Stimulated activated CD4-positive, alpha-beta T cell treated with anti-CD3 and anti-CD28 coated beads, Interleukin-2, amount 100 ng/mL, for 4 hours (primary cell): ENCODE results near the gene KLHDC9.

Experiments
- DNase-seq: peaks from one replicate; pipeline ENCODE4 v3.0.0-alpha.2; 2020; ENCODE audit warnings: low read depth

KLHDC9 gene

DNA sequence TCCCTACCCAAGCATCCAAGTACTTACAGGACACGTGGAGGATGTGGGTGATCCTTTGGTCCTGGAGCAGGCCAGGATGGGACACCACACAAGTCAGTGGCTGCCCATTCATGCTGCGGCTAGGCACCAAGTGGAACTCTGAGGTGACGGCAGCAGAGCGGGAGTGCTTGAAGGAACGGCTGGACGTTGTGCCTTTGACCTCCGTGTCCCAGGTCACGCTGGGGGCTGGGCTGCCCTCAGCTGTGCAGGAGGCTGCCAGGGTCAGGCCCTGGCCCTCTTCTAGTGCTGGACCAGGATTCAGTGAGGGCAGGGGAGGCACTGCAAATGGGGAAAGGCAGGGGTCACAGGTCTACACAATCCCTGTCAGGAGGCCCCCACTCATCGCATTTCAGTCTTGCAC is 20.7 kb upstream of the KLHDC9 start:
- DNase-seq = no peak

DNA sequence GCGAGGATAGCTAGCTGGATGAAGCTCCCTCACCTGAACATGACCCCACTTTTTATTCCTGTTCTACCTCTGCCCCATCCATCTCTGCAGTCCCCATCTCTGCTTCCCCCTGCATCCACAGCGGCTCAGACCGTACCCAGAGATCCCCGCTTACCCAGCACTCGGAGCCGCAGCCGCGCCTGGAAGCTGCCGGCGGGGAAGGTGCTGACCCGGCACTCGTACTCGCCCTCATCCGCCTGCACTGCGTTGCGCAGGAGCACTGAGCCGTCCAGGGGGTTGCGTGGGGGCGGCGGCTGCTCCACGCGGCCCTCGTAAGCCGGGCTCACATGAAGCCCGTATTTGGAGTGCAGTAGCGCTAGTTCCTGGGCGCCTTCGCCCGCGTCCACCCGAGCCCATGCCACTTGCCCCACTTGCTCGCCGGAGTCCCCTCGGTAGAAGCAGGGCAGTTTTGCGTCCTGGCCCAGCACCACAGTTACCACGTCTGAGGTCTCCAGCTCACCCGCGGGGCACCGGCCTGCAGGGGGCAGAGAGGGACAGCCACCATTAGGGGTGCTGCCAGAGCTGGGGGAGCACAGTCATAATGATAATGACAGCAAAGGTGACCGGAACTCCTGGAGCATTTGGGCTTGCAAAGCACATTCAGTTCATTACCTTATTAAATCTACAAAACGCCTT is 18.6 kb upstream of the KLHDC9 start:
- DNase-seq = no peak

DNA sequence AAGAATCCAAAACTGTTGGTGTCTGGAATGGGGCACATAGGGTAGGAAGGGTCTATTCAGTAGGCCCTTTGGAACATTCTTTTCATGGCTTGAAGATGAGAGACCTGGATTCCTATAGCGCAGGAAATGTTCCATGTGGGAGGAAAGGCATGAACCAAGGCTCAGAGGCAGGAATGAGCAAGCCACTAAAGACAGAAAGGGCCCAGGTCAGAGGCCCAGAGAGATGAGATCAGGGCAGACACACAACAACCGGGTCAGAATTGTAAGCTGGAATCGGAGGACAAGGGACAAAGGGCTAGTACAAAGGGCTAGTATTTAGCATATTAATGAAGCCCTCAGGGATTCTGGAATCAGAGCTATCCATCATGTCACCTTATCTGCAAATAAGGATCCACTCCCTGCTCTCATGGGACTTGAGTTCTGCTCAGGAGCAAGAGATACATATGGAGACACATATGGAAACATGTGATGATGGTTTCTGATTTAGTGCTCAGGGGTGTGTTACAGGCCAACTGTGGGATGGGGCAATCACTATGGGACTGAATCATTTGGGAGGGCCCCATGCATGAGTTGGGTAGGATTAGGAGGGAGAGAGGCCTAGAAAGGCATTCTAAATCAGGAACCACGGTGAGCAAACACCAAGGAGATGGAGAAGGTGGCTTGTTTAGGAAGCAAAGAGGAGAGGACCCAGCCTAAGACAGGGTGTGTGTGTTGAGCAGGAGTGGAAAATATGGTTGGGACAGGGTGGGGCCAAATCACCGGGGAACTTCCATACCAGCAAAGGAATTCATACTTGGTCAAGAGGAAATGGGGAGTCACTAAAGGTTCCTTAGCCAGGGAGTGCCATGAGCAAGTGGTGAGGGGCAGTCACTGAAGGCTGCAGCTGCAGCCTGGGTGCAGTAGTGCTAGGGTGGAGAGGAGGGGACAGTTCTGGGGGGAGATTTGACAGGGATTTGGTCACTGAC is 17.4 kb upstream of the KLHDC9 start:
- no peak for DNase-seq

DNA sequence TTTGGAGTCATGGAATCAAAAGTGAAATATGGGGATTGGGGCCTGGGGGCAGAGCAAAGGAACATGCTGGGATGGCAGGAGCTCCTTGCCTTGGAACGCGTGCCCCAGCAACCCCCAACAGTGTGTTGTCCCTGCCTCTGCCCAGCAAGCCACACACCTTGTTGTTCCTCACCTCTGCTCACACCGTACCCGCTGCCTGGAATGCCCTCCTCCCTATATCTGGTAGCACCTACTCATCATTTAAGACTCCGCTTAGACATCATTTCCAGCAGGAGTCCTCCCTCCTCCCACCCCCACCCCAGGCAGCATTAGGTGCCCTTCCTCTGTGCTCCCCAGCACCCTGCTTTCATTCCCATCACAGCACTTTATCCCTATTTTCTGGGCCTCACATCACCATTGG is 16.6 kb upstream of the KLHDC9 start:
- no peak for DNase-seq

DNA sequence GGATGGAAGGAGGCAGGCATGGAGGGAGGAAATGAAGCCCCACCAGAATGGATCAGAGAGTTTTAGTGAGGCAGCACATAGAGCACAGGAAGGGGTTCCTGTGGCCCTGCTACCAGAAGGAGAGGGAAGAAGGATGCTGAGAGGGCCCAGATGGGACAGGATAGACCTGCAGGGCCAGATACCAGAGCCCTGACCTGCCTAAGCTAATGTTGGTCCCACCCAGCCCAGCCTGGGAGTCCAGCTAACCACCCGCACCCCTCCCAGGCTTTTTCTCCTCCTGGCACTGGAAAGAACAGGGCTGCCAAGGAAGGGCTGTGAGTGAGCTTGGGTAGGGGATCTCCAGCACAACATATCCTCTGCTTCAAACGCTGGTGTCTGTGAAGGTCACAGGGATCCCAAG is 15.7 kb upstream of the KLHDC9 start:
- DNase-seq = no peak

DNA sequence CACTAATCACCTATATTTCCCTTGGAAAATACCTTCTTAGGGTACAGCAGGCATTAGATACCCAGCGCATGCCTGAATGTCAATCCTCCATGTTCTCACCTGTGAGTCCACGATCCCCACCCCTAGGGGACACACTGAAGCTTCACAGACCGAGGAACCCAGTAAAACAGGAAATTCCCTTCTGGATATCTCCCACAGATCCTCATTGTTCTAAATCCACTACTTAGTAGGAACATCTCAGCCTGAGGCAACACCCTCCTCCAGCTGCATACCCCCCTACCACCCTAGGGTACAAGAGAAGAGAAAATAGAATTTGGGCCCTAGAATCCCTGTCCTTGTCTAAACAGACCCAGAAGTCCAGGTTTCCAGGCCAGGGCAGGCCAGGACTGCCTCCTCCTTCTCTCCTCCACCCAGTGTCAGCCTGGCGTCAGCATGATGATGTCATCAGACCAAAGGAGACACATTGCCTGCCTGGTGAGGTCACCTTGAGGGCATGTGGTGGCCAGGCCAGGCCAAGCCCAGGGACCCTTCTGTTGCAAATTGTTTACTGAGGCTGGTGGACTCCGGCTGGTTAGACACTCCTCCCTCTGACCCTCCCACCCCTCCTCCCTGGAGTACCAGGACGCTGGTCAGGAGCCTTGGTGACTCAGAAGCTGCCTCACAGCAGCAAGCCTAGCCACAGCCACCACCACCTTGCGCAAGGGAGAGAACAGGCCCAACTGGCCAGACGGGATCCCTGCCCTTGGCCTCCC is 15.0 kb upstream of the KLHDC9 start:
- no peak for DNase-seq

DNA sequence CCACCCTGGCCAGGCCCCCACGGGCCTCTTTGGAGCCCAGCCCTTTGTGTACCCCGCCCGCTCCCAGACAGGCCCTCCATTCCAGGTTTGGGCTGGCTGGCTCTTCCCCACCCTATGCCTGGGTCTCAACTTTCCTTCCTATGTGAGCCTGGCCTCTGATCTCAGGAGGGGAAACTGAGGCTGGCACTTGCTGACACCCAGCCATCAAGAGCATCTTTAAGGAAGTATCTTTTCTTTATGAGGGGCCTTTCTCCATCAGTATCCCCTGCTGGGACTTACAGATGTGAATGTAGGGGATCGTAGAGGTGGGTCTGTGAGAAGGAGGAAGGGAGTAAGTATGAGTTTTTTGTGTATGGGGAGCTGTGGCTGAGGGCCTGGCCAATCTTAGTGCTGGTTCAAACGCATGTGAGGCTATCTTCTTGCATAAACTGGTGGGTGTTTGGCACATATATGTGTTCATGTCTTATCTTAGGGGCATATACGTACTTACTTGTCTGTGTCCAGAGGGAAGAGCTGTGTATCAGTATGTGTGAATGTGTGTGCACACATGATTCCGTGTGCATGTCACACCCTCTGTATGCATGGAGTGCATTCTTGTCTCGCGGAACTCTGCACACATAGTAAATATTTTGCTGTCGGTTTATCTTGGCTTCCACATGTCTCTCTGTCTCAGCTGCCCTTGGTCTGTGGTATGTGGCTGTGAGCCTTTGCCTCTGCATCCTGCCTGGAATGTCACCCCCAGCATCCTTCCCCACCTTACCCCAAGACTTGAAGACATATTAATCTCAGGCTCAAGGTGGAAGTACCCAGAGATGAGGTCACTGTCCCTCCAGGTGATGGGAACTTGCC is 14.2 kb upstream of the KLHDC9 start:
- no peak for DNase-seq

DNA sequence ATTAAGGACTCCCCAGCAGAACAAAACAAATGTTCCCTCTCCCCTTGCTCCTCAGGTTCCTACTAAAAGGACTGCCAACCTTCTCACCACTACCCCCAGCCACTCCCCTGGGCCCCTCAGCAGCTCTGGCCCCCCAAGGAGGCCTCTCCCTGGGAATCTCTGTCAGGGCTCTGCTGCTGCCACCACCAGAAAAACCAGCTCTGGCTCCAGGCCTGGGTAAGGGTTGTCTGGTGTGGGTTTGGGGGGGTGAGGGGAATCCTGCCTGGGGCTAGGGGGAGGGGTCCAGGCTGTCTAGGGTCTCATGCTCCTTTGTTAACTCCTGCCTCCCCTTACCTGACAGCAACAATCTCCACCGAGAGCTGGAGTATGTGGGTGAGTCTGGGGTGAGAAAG is 13.6 kb upstream of the KLHDC9 start:
- no peak for DNase-seq

DNA sequence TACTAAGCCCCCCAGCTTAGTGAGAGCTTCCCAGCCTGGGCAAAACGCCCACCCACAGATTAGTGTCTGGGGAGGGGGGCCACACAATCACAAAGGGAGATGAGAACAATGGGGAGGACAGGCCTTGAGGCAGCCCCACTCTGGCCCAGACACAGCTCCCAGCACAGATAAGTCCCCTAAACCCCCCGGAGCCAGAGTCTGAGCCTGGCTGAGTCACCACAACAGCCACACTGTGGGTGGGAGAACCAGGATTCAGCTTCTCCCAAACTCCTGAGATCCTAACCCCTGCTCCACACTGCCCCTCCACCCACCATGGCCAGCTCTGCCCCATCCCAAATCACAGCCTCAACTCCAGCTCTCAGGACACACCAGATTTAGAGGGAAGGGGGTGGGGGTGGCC is 13.0 kb upstream of the KLHDC9 start:
- DNase-seq = no peak

DNA sequence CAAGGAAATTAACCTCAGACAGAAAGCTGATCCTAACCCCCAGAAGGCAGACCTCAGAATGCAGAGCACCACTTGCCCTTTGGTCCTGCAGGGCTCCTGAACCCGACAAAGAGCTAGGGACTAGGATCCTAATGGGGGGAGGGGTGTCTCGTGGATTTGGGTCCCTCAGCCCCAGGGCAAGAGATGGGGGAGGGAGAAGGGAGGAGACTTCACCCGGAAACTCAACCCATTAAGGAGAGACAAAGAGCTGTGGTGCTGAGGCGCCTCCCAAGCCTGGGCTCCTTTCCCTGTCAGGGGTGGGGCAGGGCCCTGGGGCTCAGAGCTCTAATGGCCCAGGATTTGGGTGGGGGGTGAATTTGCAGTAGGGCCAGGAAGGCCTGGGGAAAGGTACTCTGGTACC is 11.7 kb upstream of the KLHDC9 start:
- no peak for DNase-seq

DNA sequence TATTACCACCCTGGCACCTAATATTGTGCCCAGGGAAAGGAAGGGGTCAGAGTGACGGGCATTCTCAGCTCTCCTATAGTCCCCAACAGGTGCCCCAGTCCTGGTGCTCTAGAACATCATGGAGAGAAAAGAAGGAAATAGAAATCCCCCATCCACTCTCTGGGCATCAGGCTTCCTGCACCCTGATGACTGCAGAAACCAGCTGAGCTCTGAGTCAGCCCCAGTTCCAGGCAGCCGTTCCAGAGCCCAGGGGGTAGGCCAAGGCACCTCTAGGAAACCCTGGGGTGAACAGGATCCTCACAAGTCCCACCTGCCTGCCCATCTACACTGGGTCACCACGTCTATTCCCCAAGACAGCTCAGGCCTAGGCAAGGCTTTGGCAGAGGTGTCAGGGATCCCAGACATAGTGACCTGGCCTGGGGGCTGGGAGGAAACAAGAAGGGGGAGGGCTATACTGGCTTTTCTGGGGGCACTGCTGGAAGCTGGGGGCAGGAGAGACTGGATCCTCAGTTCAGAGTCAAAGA is 9.5 kb upstream of the KLHDC9 start:
- DNase-seq = no peak

DNA sequence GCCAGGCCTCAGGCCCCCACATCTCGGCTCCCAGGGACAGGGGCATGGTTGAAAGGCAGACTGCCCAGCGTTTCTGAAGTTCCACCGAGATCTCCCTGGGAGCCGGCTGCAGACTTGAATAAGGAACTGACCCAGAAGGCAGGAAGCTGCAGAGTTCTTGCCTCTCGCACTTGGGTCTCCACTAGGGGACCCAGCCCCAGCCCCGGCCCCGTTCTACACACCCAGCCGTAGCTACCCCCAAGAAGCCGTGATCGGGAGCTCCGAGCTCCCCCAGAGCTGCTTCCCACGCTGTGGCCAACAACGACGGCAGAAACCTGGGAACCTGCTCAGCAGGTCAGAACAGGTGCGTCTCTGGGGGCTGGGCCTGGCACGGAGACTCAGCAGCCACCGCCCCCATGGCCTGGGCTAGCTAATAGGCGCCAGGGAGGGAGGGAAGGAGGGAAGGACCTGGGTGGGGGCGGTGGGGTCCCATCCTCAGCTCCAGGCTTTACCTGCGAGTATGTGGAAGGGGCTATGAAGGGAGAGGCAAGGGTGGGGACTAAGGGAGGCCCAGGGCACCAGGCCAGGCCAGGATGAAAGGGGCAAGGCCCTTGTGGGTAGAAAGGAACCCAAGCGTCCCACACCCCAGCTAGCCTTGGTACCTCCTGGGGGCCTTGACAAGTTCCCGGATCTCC is 8.8 kb upstream of the KLHDC9 start, which contains the start of gene NECTIN4:
NECTIN4 (minus strand) TSS at position 308 of the 674 bp plus-strand sequence; CDS start at position 46, 262 bp downstream.
- DNase-seq = no peak

DNA sequence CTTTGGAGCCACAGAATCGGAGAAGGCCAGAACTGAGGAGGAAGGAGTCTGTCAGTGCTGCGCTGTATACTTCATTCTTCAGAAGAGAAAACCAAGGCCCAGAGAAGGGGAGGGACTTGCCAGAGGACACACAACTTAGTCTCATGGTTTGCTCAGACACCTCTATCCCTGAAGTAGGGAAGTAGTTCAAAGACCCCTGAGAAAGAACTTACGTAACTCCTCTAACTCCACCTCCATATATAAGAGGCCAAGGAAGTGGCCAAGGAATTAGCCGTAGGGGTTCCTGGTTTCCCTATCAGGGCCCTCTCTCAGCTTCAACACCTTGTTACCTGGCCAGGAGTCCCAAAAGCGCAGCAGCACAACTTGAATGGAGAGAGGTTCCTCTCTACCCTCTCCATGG is 8.2 kb upstream of the KLHDC9 start:
- no peak for DNase-seq

DNA sequence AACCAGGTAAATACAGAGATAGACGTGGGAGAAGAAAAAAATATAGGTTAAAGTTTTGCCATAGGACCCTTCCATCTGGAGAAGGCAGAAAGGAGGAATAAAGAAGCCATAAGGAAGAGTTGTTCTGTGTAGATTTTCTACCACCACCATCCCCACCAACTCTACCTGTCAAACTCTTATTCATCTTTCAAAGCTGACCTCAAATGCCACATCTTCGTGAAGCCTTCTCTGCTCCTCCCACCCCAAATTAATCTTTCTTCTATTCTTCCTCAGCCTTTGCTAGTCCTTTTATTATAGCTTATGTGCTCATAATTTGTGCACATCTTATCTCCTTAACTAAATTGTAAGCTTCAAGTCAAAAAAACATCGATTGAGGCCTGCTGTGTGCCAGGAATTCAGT is 7.5 kb upstream of the KLHDC9 start:
- DNase-seq = no peak

DNA sequence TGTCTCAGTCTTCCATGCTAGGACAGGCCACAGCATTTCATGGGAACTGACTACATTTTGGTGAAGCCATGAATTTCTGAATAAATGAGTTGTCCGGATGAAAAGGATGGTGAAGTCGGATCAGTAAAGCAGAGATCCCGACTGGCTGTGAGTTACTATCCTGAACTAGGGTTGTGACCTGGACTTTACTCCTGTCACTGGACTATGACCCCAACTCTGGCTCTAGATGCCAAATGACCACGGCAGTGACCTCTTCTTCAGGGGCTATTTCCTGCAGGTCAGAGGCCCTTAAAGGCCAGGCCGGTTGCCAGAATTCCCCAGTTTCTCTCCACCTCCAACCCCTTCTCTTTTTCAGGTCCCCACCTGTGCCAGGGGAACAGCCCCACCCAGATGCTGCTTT is 7.1 kb upstream of the KLHDC9 start:
- DNase-seq = no peak

DNA sequence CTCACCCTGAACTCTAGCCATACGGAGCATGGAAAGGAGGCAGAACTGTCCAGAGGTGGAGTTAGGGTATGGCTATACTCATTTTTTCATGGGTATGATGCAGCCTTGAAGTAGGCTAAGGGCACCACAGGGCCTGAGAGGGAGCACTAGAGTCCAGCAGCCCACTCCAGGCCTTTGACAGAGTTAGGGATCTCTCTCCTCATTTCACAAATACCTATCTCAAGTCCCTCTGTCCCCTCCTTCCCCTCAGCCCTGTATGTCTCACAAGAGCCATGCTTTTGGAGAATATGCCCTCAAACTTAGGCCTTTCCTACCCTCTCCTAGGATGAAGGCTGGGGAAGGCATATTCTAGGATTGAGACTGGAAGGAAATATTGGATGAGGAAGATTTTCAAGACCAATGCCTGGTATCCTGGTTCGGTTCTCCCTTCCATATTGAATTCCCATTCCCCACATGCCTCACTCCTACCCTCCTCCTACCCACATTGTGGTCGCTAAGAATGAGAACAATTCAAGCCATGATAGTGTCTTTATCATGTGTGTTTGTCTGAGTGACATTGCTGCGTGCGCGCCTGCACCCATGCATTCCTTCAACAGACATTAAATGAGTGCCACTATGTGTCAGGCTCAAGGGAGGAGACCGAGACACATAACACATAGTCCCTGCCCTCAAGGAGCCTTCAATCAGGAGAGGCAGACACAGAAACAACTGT is 6.2 kb upstream of the KLHDC9 start:
- DNase-seq = no peak

DNA sequence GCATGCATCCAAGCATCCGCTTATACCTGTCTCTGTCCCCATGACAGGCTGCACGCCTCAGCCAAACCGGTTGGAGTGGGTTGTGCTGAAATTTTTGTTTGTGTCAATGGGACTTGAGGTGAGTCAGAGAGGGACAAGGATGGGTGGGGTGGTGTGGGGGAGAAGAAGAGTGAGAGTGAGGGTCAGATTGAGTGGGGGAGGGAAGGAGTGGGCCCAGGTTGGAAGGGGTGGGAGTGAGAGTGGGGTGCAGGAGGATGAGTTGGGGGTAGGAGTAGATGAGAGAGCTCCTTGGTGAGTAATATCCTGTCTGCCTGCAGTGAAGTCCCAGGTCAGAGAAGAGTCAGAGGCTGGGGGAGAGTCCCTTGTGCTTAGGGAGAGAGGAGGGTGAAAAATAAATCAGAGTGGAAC is 5.5 kb upstream of the KLHDC9 start:
- DNase-seq = peak; percentile 64

DNA sequence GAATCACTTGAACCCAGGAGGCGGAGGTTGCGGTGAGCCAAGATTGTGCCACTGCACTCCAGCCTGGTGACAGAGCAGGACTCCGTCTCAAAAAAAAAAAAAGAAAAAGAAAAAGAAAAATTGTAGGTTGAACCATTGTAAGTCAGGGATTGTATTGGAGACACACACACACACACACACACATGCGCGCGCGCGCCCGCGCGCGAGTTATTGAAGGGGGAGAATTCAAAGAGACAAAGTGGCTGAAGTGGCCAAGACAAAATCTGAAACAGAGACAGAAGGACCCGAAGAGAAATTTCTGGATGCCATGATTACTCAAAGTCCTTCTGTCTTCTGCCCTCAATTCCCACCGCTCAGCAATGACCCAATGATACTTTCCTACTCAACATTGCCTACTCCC is 3.7 kb upstream of the KLHDC9 start:
- DNase-seq = no peak

DNA sequence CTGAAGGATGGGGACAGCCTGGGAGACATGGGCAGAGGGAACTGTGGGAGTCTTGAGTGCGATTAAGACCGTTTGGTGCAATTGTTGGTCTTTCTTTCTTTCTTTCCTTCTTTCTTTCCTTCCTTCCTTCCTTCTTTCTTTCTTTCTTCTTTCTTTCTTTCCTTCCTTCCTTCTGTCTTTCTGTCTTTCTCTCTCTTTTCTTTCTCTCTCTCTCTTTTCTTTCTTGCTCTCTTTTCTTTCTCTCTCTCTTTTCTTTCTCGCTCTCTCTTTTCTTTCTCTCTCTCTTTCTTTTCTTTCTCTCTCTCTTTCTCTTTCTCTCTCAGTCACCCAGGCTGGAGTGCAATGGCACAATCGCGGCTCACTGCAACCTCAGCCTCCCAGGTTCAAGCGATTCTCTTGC is 2.9 kb upstream of the KLHDC9 start:
- no peak for DNase-seq

DNA sequence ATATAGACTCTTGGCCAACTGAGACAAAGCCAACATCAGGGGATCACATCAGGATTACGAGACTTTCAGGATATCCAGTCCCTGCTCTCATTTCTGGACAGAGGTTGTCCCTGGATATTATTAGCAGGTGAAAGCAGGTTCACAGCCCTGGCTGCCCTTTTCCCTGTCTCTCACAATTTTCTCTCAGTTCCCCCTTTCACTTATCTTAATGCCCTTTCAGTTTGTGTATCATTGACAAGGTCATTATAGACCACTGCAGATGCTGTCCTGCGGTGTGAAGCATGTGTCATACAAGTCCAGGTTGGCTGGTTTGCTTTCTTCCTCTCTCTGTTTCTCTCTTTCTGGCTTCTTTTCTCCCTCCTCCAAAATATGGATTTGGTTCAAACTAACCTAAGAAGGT is 2.1 kb upstream of the KLHDC9 start:
- no peak for DNase-seq
